GM19324 (cell line): ENCODE results near the gene BLTP1.

ENCODE experiments used
- ATAC-seq: cut with Tn5 transposase; IDR thresholded peaks from one replicate; pipeline ENCODE4 v1.9.1; 2021; ENCODE audit warnings: mild to moderate bottlenecking, moderate library complexity; ENCODE audit not compliant: unreplicated experiment, low FRiP score

The BLTP1 gene

GRCh38 chr4:122163767-122164166, 11.6 kb downstream of the BLTP1 start:
- ATAC-seq, result no peak

GRCh38 chr4:122167369-122167768, 15.2 kb downstream of the BLTP1 start:
- ATAC-seq, result no peak

GRCh38 chr4:122170775-122171174, 18.6 kb downstream of the BLTP1 start:
- no peak for ATAC-seq

- no peak for ATAC-seq
Measured at GRCh38 chr4:122171323-122171722, 19.2 kb downstream of the BLTP1 start.

GRCh38 chr4:122172266-122172665, 20.1 kb downstream of the BLTP1 start:
- no peak for ATAC-seq

GRCh38 chr4:122178961-122179360, 26.8 kb downstream of the BLTP1 start:
- no peak for ATAC-seq

GRCh38 chr4:122195718-122196117, 43.6 kb downstream of the BLTP1 start:
- ATAC-seq, result no peak
